GM12878 (cell line): ENCODE measurements around the gene HSPB3. TPM values are rescaled to one million over a fixed set of nuclear protein-coding genes. Genes with fewer than 3 reads are reported as not detected.

ENCODE experiments used
- ATAC-seq: fragments of 200-7000 bp; cut with Tn5 transposase; 3 replicates; pipeline ENCODE4 v1.9.1; 2020; ENCODE audit warnings: mild to moderate bottlenecking, moderate library complexity
- BruUV-seq: library from RNA; stranded (reverse); fragments of 400-500 nt; replicated peaks from 2 replicates; lab custom pipeline; 2021; lab: Mats Ljungman, UMichigan
- CTCF ChIA-PET: fragments of 300-600 bp; sonication (Branson Sonifier 250); formaldehyde crosslinking; extraction: SDS; loops from one replicate; lab custom pipeline; 2021; ENCODE audit warnings: inconsistent platforms; lab: Yijun Ruan, JAX
- POLR2A ChIA-PET: fragments of 350-600 bp; formaldehyde crosslinking; extraction: SDS; loops from one replicate; lab custom pipeline; 2021; ENCODE audit warnings: inconsistent platforms; lab: Charles Lee
- RAD21 ChIA-PET: fragments of 300-600 bp; sonication (Branson Sonifier 250); formaldehyde crosslinking; loops from one replicate; lab custom pipeline; 2023; ENCODE audit warnings: antibody characterized with exemption; ENCODE audit not compliant: unreplicated experiment; lab: Charles Lee
- SMC1A ChIA-PET: fragments of 300-600 bp; sonication (Branson Sonifier 250); formaldehyde crosslinking; loops from one replicate; lab custom pipeline; 2023; ENCODE audit not compliant: unreplicated experiment, uncharacterized antibody; lab: Charles Lee
- DNase-seq: peaks from one replicate; pipeline ENCODE4 v3.0.0-alpha.2; 2011; ENCODE audit warnings: low read depth, low spot score
- FAIRE-seq: peaks from 3 replicates; lab custom pipeline; 2011; peaks lifted over from hg19 to GRCh38; lab: Jason Lieb, UNC
- H2AFZ ChIP-seq: 2 replicates; pipeline ENCODE4 v1.6.0; 2011; ENCODE audit warnings: low read depth, low read length, control low read depth; ENCODE audit not compliant: control insufficient read depth
- H3K27ac ChIP-seq: 2 replicates; pipeline ENCODE4 v1.5.1; 2011; ENCODE audit warnings: control low read depth; ENCODE audit not compliant: control insufficient read depth, insufficient read depth
- H3K27me3 ChIP-seq, 2 experiments: replicated peaks in 1 of 2; 2 replicates each; pipeline versions ENCODE4 v1.6.0 to v1.6.1; 2011; ENCODE audit warnings: low read length in 1 of 2; ENCODE audit not compliant: control insufficient read depth in 2 of 2, insufficient read depth in 2 of 2
- H3K36me3 ChIP-seq, 2 experiments: 2 replicates each; pipeline ENCODE4 v1.5.1; 2011; ENCODE audit warnings: low read length in 1 of 2; ENCODE audit not compliant: control insufficient read depth in 2 of 2, insufficient read depth in 2 of 2
- H3K4me1 ChIP-seq: 2 replicates; pipeline ENCODE4 v1.6.1; 2011; ENCODE audit warnings: mild to moderate bottlenecking, low read length, moderate library complexity, mixed read lengths; ENCODE audit not compliant: control insufficient read depth, insufficient read depth
- H3K4me2 ChIP-seq: 2 replicates; pipeline ENCODE4 v1.6.0; 2011; ENCODE audit warnings: control low read depth; ENCODE audit not compliant: control insufficient read depth, insufficient read depth
- H3K4me3 ChIP-seq: fragments of 200-600 bp; sonication (generic); 2 replicates; pipeline ENCODE4 v1.5.1; 2016
- H3K79me2 ChIP-seq: 2 replicates; pipeline ENCODE4 v1.6.0; 2011; ENCODE audit warnings: low read length; ENCODE audit not compliant: control insufficient read depth, insufficient read depth
- H3K9ac ChIP-seq: 2 replicates; pipeline ENCODE4 v1.8.0; 2011; ENCODE audit warnings: low read length, control low read depth, mixed read lengths; ENCODE audit not compliant: control insufficient read depth, insufficient read depth
- H3K9me3 ChIP-seq: replicated peaks from 3 replicates; pipeline ENCODE4 v1.5.1; 2011; ENCODE audit warnings: mild to moderate bottlenecking, low read length; ENCODE audit not compliant: control insufficient read depth, insufficient read depth
- H4K20me1 ChIP-seq: 2 replicates; pipeline ENCODE4 v1.6.0; 2011; ENCODE audit not compliant: control insufficient read depth, insufficient read depth
- ATF7 ChIP-seq: fragments of 450-650 bp; IDR thresholded peaks from 2 replicates; pipeline ENCODE4 v1.6.1; 2016; ENCODE audit warnings: low read depth, mild to moderate bottlenecking
- CREB1 ChIP-seq: IDR thresholded peaks from 2 replicates; pipeline ENCODE4 v1.6.1; 2012; ENCODE audit warnings: low read depth, mild to moderate bottlenecking, inconsistent platforms
- EED ChIP-seq: sonication (generic); IDR thresholded peaks from 2 replicates; pipeline ENCODE4 v1.6.1; 2016; ENCODE audit warnings: antibody characterized with exemption, low read depth
- GATAD2B ChIP-seq: fragments of 450-650 bp; conservative IDR thresholded peaks from 2 replicates; pipeline ENCODE4 v1.6.1; 2017; ENCODE audit warnings: low read depth, mild to moderate bottlenecking, moderate library complexity
- HDAC6 ChIP-seq: fragments of 200-600 bp; sonication (generic); IDR thresholded peaks from one replicate; pipeline ENCODE4 v1.8.0; 2017; ENCODE audit warnings: antibody characterized with exemption; ENCODE audit not compliant: unreplicated experiment
- IKZF2 ChIP-seq, 2 experiments: fragments of 450-650 bp; IDR thresholded peaks; 2 replicates each; pipeline ENCODE4 v1.6.1; 2017; ENCODE audit warnings: mild to moderate bottlenecking in 2 of 2, moderate library complexity in 2 of 2
- JUNB ChIP-seq: IDR thresholded peaks from 2 replicates; pipeline ENCODE4 v1.6.1; 2016; ENCODE audit warnings: antibody characterized with exemption, mild to moderate bottlenecking
- LARP7 ChIP-seq: fragments of 450-650 bp; IDR thresholded peaks from 2 replicates; pipeline ENCODE4 v1.6.1; 2017; ENCODE audit warnings: mild to moderate bottlenecking
- NBN ChIP-seq: fragments of 450-650 bp; IDR thresholded peaks from 2 replicates; pipeline ENCODE4 v1.6.1; 2016
- NR2C1 ChIP-seq: fragments of 450-650 bp; IDR thresholded peaks from 2 replicates; pipeline ENCODE4 v1.6.1; 2017; ENCODE audit warnings: antibody characterized with exemption, mild to moderate bottlenecking, moderate library complexity
- PAX5 ChIP-seq: IDR thresholded peaks from 2 replicates; pipeline ENCODE4 v1.6.1; 2011; ENCODE audit warnings: low read depth, low read length, borderline replicate concordance
- PML ChIP-seq: IDR thresholded peaks from 2 replicates; pipeline ENCODE4 v1.6.1; 2012; ENCODE audit warnings: low read length, inconsistent platforms
- RB1 ChIP-seq: fragments of 450-650 bp; formaldehyde crosslinking; IDR thresholded peaks from 2 replicates; pipeline ENCODE4 v1.6.1; 2017; ENCODE audit warnings: mild to moderate bottlenecking, borderline replicate concordance
- RBBP5 ChIP-seq: fragments of 200-600 bp; sonication (generic); conservative IDR thresholded peaks from 2 replicates; pipeline ENCODE4 v1.6.1; 2016
- RFX5 ChIP-seq: IDR thresholded peaks from 2 replicates; pipeline ENCODE4 v1.6.1; 2011; ENCODE audit warnings: low read depth, low read length, improper control_type of control experiment
- SIN3A ChIP-seq: IDR thresholded peaks from 2 replicates; pipeline ENCODE4 v1.6.1; 2012; ENCODE audit warnings: low read depth, low read length, improper control_type of control experiment
- SMAD1 ChIP-seq: fragments of 450-650 bp; IDR thresholded peaks from 2 replicates; pipeline ENCODE4 v1.6.1; 2018; ENCODE audit warnings: mild to moderate bottlenecking, low read depth; ENCODE audit not compliant: partially characterized antibody
- SMARCA5 ChIP-seq: fragments of 450-650 bp; IDR thresholded peaks from 2 replicates; pipeline ENCODE4 v1.6.1; 2017; ENCODE audit warnings: mild to moderate bottlenecking
- SREBF2 ChIP-seq: IDR thresholded peaks from 2 replicates; pipeline ENCODE4 v1.6.1; 2012; ENCODE audit warnings: mild to moderate bottlenecking, low read length
- TAF1 ChIP-seq: IDR thresholded peaks from 2 replicates; pipeline ENCODE4 v1.6.1; 2011; ENCODE audit warnings: mild to moderate bottlenecking, low read depth, low read length, borderline replicate concordance
- WGBS: methylation state at CpG from one replicate; pipeline ENCODE4 v1.1.6; 2016; ENCODE audit warnings: low lambda C conversion rate; ENCODE audit not compliant: insufficient replicate concordance, insufficient coverage; ENCODE audit errors: missing lambda C conversion rate; 5-methylcytosine and 5-hydroxymethylcytosine counted together
- in situ Hi-C: fragments of 300-500 bp; cut with MboI; formaldehyde crosslinking; loops from 9 replicates; pipeline ENCODE4 v1.14.3; 2018; ENCODE audit warnings: mixed read lengths
- intact Hi-C: fragments of 100-400 bp; cut with micrococcal nuclease; formaldehyde crosslinking; loops from one replicate; pipeline ENCODE4 v1.14.2; 2022; ENCODE audit not compliant: unreplicated experiment
- polyA plus RNA-seq, 11 experiments: library from polyadenylated mRNA; depleted of rRNA in 4 of 11; unstranded in 6 of 11; stranded (reverse) in 5 of 11; fragments of >200 nt; fragmentation: Nextera tagmentation in 4 of 11; fragmentation: Illumina TruSeq in 1 of 11; extraction: Ambion mirVana in 4 of 11; extraction: Trizol in 1 of 11; gene quantifications; 1 replicate in 1 of 11; 2 replicates in 10 of 11; pipeline versions ENCODE4 v1.2.1 to v1.2.3, GENCODE V29; 2011 to 2016; ENCODE audit warnings: inconsistent platforms in 2 of 11, missing spikeins in 2 of 11, low read depth in 1 of 11
- total RNA-seq, 4 experiments: library from RNA; depleted of rRNA in 3 of 4; stranded (reverse); fragments of >200 nt in 3 of 4; fragmentation: Illumina TruSeq in 1 of 4; extraction: Trizol in 1 of 4; gene quantifications; 2 replicates each; pipeline versions ENCODE4 v1.2.1 to v1.2.3, GENCODE V29; 2013 to 2021

The HSPB3 gene
- total and polyA plus RNA-seq, 10 of the 15 experiments (the other 5 are each of a cell fraction or from before 2014, with no cell fraction given) = 0.11 to 0.60 (median 0.29) TPM; not detected in 7

GRCh38 chr5:54453046-54453445, 2.5 kb upstream of the HSPB3 start:
- FAIRE-seq = no peak
- BruUV-seq = no TSS peak
- TF ChIP-seq CREB1 (no peak), GATAD2B (no peak), IKZF2 (IDR thresholded peaks at IDR 0.05) (no peak), SMAD1 (no peak), SMARCA5 (no peak), HDAC6 (no peak), SIN3A (no peak), NR2C1 (no peak)

DNA sequence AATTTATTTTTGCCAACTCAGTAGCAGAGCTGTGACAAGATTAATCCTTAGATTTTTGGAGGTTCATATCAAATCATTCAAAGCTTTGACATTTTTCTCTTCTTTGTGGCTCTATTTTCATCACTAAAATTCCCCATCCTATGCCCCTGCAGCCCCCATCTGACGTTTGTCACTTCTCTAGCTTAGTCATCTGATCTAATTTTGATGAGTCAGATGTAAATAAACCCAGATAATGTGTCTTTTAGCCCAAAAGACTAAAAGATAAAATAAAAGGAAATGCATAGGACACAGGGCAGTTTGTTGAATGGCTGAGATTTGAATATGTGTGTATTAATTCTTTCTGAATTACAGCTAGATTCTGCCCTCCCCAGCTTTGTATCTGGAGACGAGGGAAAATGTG, 897 bp upstream of the HSPB3 start:
- H3K27me3 ChIP-seq = peaks cover 0 to 4% of the 10 kb centered on the region in 2 experiments; a peak in 2 of 4 replicates
- no peaks in the 10 kb centered on the region for H3K9me3 ChIP-seq
- intact Hi-C loops (no loop called here), in situ Hi-C loops (no loop called here)
- ChIA-PET RAD21 (no interaction called here), SMC1A (interaction anchor here (0.8 to 1.2 kb wide), 2 partner anchors 11 to 38 kb away, joined by 3 read pairs; no protein-coding TSS in a partner anchor), CTCF (interaction anchor here (0.7 to 1.6 kb wide), 4 partner anchors 11 to 35 kb away, joined by 3 to 10 read pairs (median 4); no protein-coding TSS in a partner anchor), POLR2A (interaction anchor here (0.6 kb wide), 1 partner anchor 29 kb away, joined by 4 read pairs; no protein-coding TSS in a partner anchor)
- BruUV-seq = no TSS peak
- H3K4me3 ChIP-seq = no peak overlapping the region
- no peak overlapping the region for H3K27ac ChIP-seq
- FAIRE-seq = no peak
- no peak overlapping the region for H2AFZ ChIP-seq
- H3K79me2 ChIP-seq = no peaks in the 10 kb centered on the region
- H4K20me1 ChIP-seq = no peaks in the 10 kb centered on the region
- no peak for ATAC-seq
- TF ChIP-seq RBBP5 (no peak), PML (no peak), TAF1 (no peak), EED (no peak), ATF7 (no peak), SREBF2 (no peak), RB1 (no peak), LARP7 (no peak), JUNB (no peak), RFX5 (no peak), PAX5 (no peak), NBN (no peak)
- no peak overlapping the region for H3K4me2 ChIP-seq
- WGBS = 17% methylated on average over 2 of the region's 2 CpGs
- no peak overlapping the region for H3K9ac ChIP-seq
- no peak for DNase-seq
- no peaks in the 10 kb centered on the region for H3K36me3 ChIP-seq
- H3K4me1 ChIP-seq = no peaks in the 10 kb centered on the region

More at GRCh38 chr5:54453046-54453445, 2.5 kb upstream of the HSPB3 start:
- Histone ChIP-seq H3K9me3 (no peaks in the 10 kb centered on the region), H3K4me2 (no peak overlapping the region), H3K27ac (no peak overlapping the region), H3K36me3 (no peaks in the 10 kb centered on the region), H3K9ac (no peak overlapping the region), H4K20me1 (no peaks in the 10 kb centered on the region), H3K27me3 (peaks cover 0 to 4% of the 10 kb centered on the region in 2 experiments; a peak in 2 of 4 replicates), H3K79me2 (no peaks in the 10 kb centered on the region), H3K4me1 (no peaks in the 10 kb centered on the region), H3K4me3 (no peak overlapping the region), H2AFZ (no peak overlapping the region)
- ChIA-PET SMC1A (no interaction called here), CTCF (interaction anchor here (1.0 to 1.2 kb wide), 2 partner anchors 9 to 37 kb away, joined by 3 to 4 read pairs; no protein-coding TSS in a partner anchor), POLR2A (no interaction called here), RAD21 (no interaction called here)
- in situ Hi-C loops = no loop called here
- 45% methylated on average over 3 of the region's 3 CpGs for WGBS
- ATAC-seq (no peak), DNase-seq (no peak)
- intact Hi-C loops = no loop called here
